Cardiac muscle cell (in vitro differentiated cells and primary cell): ENCODE measurements around the gene TMCO4. TPM values are rescaled to one million over a fixed set of nuclear protein-coding genes. Genes with fewer than 3 reads are reported as not detected.

Experiments used
- DNase-seq, 2 donors: peaks; one replicate each; pipeline versions ENCODE4 v3.0.0 to v3.0.0-alpha.2; 2010 to 2017; ENCODE audit warnings: low read depth in 1 of 2, low spot score in 1 of 2
- H3K27ac ChIP-seq: fragments of 200-600 bp; sonication (generic); 2 replicates; pipeline ENCODE4 v1.5.1; 2016
- H3K27me3 ChIP-seq: fragments of 200-600 bp; sonication (generic); 2 replicates; pipeline ENCODE4 v1.6.0; 2016; ENCODE audit warnings: control low read depth
- H3K36me3 ChIP-seq: fragments of 200-600 bp; sonication (generic); 2 replicates; pipeline ENCODE4 v1.5.1; 2016; ENCODE audit warnings: control low read depth
- H3K4me1 ChIP-seq: fragments of 200-600 bp; sonication (generic); 2 replicates; pipeline ENCODE4 v1.8.1; 2017; ENCODE audit warnings: low read depth, mild to moderate bottlenecking, mixed run types
- H3K4me3 ChIP-seq: fragments of 200-600 bp; sonication (generic); 2 replicates; pipeline ENCODE4 v1.5.1; 2016; ENCODE audit warnings: mild to moderate bottlenecking
- H3K9me3 ChIP-seq: fragments of 200-600 bp; sonication (generic); 2 replicates; pipeline ENCODE4 v1.5.1; 2017; ENCODE audit warnings: low read depth, mild to moderate bottlenecking, control low read depth
- polyA plus RNA-seq: library from polyadenylated mRNA; unstranded; fragments of >200 nt; fragmentation: Nextera tagmentation; extraction: Ambion mirVana; gene quantifications from 2 replicates; pipeline ENCODE4 v1.2.1, GENCODE V29; 2016
- total RNA-seq: library from RNA; depleted of rRNA; stranded (reverse); fragments of >200 nt; gene quantifications from 2 replicates; pipeline ENCODE4 v1.2.3, GENCODE V29; 2016
- TF ChIP-seq, protein P1 (sequence below): IDR thresholded peaks from 2 replicates; pipeline ENCODE4 v1.5.1; 2012; ENCODE audit warnings: low read depth, mild to moderate bottlenecking, low read length

Gene TMCO4
- total and polyA plus RNA-seq, 2 experiments from 2014 or later, result 2.2 to 2.5 TPM

DNA sequence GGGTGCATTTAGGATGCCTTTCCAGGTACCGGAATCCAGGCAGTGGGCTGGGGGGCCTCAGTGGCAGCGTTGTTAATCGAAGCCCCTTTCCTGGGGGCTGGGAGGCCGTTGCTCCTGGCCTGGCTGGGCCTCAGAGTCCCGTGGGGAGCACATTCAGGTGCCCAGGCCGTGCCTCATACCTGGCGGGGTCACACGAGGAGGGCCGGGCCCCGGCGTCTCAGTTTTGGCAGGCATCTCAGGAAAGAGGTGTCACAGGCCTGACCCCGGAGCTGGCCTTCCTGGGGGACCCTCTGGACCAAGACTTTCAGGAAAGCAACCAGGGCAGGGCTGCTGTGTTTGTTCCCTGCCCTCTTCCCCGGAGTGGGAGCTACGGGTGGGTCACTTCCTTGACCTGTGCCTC is 151.5 kb downstream of the TMCO4 start:
- H3K9me3 ChIP-seq, result no peaks in the 10 kb centered on the region
- TF ChIP-seq, protein P1, sequence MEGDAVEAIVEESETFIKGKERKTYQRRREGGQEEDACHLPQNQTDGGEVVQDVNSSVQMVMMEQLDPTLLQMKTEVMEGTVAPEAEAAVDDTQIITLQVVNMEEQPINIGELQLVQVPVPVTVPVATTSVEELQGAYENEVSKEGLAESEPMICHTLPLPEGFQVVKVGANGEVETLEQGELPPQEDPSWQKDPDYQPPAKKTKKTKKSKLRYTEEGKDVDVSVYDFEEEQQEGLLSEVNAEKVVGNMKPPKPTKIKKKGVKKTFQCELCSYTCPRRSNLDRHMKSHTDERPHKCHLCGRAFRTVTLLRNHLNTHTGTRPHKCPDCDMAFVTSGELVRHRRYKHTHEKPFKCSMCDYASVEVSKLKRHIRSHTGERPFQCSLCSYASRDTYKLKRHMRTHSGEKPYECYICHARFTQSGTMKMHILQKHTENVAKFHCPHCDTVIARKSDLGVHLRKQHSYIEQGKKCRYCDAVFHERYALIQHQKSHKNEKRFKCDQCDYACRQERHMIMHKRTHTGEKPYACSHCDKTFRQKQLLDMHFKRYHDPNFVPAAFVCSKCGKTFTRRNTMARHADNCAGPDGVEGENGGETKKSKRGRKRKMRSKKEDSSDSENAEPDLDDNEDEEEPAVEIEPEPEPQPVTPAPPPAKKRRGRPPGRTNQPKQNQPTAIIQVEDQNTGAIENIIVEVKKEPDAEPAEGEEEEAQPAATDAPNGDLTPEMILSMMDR, result no peak
- no peaks in the 10 kb centered on the region for H3K36me3 ChIP-seq
- H3K27ac ChIP-seq, result no peak overlapping the region
- H3K27me3 ChIP-seq, result peaks cover 42% of the 10 kb centered on the region
- no peak overlapping the region for H3K4me3 ChIP-seq
- H3K4me1 ChIP-seq, result no peaks in the 10 kb centered on the region
- DNase-seq, result no peak

DNA sequence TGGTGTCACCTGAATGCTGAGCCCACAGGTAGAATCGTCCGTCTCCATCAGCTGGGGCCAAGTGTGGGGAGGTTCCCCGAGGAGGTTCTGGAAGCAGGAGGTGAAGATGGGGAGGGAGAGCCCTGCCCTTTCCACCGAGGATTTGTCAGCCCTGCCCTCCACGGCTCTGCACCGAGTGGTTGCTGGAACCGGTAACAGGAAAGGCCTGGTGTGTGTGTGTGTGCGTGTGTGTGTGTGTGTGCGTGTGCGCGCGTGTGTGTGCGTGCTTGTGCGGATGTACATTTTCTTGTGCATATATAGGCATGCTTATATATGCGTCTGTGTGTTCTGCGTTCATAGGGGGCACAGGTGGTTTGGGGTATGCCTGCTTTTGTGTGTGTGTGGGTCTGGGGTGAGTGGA is 152.1 kb downstream of the TMCO4 start:
- TF ChIP-seq, protein P1, result no peak
- H3K4me1 ChIP-seq, result no peaks in the 10 kb centered on the region
- no peaks in the 10 kb centered on the region for H3K9me3 ChIP-seq
- no peak overlapping the region for H3K27ac ChIP-seq
- H3K36me3 ChIP-seq, result no peaks in the 10 kb centered on the region
- no peak overlapping the region for H3K4me3 ChIP-seq
- peaks cover 48% of the 10 kb centered on the region for H3K27me3 ChIP-seq
- DNase-seq, result no peak

DNA sequence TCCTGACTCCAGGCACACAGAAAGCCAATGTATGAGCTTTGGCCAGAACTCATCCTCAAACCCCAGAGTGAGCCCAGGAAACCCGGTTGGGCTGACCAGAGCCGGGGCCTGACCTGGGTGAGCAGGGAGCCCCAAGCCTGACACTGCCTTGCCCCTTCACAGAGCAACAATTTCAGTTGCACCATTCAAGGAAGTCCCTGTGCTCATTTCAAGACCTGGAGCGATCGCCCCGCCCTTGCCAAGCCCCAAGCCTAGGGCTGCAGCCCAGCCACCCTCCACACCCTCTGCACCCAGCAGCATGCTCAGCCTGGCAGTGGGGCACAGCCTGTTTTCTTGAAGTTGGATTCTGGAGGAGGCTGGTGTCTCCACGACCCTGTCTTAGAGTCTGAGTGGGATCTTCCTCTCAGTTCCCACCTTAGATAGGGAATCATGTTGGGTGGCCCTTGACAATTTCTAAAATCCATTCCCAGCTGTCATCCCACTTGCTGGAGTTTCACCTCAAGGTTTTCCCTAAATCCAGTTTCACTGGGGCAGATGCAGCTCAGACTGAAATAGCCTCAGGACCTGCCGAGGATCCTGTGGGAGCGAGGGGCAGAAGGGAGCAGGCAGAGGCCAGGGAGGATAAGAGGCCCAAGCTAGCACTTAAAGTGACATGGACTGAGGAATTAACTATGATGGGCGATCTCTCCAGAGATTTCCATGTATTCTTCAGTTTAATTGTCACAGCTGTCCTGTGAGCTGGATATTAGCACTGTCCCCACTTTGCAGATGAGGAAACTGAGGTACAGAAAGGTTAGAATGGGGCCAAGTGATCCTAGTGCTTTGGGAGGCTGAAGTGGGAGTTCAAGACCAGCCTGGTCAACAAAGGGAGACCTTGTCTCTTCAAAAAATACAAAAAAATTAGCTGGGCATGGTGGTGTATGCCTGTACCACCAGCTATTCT is 153.1 kb downstream of the TMCO4 start:
- no peaks in the 10 kb centered on the region for H3K9me3 ChIP-seq
- no peak for DNase-seq
- no peak overlapping the region for H3K4me3 ChIP-seq
- no peak overlapping the region for H3K27ac ChIP-seq
- no peaks in the 10 kb centered on the region for H3K36me3 ChIP-seq
- TF ChIP-seq, protein P1, result no peak
- H3K27me3 ChIP-seq, result peaks cover 57% of the 10 kb centered on the region
- H3K4me1 ChIP-seq, result no peaks in the 10 kb centered on the region

- Histone ChIP-seq H3K4me1 (no peaks in the 10 kb centered on the region), H3K36me3 (no peaks in the 10 kb centered on the region), H3K27ac (no peak overlapping the region), H3K27me3 (peaks cover 66% of the 10 kb centered on the region), H3K9me3 (no peaks in the 10 kb centered on the region), H3K4me3 (peak overlapping the region; percentile 51)
- TF ChIP-seq, protein P1, result no peak
- no peak for DNase-seq
Observed at GRCh38 chr1:19645411-19646251, 154.1 kb downstream of the TMCO4 start.

DNA sequence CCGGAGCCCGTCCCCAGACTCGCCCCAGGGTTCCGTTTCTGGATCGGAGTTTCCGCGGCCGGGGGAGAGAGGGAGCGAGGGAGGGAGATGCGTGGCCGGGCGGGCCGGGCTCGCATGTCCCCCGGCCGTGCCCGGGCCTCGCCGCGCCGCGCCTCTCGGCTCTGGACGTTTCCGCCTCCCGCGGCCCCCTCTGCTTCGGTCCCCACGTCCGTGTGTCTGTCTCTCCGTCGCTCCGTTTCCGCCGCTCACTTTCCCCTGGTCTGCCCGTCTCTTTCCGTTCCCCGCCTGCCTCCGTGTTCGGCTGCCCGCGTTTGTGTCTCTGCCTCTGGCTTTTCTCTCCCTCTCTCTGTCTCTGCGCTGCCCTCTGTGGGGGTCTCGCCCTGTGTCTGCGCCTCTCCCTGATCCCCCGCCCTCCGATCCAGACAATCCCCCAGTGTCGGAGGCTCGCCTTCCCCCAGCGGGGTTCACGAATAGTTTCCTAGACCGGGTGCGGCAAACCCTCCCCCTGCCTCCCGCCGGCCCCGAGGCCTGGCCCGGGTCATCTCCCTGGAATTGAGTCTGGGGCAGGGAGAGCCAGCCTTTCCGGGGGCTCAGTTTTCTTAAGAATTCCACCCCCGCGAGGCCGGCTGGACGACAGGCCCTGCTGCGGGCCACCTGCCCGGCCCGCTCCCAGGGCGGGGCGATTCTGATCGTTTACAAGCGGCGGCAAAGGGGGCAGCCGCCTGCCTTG is 154.9 kb downstream of the TMCO4 start:
- Histone ChIP-seq H3K9me3 (no peaks in the 10 kb centered on the region), H3K36me3 (no peaks in the 10 kb centered on the region), H3K4me1 (no peaks in the 10 kb centered on the region), H3K27ac (no peak overlapping the region), H3K4me3 (peak overlapping the region; percentile 51), H3K27me3 (peaks cover 71% of the 10 kb centered on the region)
- peak in 1 of 2 donors; percentile 18 for DNase-seq
- TF ChIP-seq, protein P1, result no peak
